K562 (cell line): ENCODE results near the gene C1QTNF6. TPM values are rescaled to one million over a fixed set of nuclear protein-coding genes. Genes with fewer than 3 reads are reported as not detected.

ENCODE experiments used
- ATAC-seq: fragments of 200-7000 bp; cut with Tn5 transposase; 3 replicates; pipeline ENCODE4 v1.9.1; 2020; ENCODE audit warnings: moderate library complexity
- BruUV-seq: library from RNA; stranded (reverse); fragments of 400-500 nt; replicated peaks from 2 replicates; lab custom pipeline; 2021; lab: Mats Ljungman, UMichigan
- CTCF ChIA-PET: fragments of 300-600 bp; formaldehyde crosslinking; extraction: SDS; loops from one replicate; lab custom pipeline; 2021; ENCODE audit warnings: low intra/inter-chr PET ratio; lab: Yijun Ruan, JAX
- POLR2A ChIA-PET: fragments of 300-600, 350-650 bp; sonication (Branson Sonifier 250); formaldehyde crosslinking; extraction: SDS; loops from one replicate; lab custom pipeline; 2021; ENCODE audit warnings: antibody characterized with exemption, inconsistent platforms; lab: Yijun Ruan, JAX
- DNase-seq, 4 experiments: peaks; one replicate each; pipeline versions ENCODE4 v3.0.0 to v3.0.0-alpha.2; 2011 to 2018; ENCODE audit warnings: low spot score in 3 of 4, mixed read lengths in 3 of 4; ENCODE audit errors: extremely low read depth in 1 of 4
- FAIRE-seq: peaks from 2 replicates; lab custom pipeline; 2011; peaks lifted over from hg19 to GRCh38; lab: Jason Lieb, UNC
- H2AFZ ChIP-seq: 2 replicates; pipeline ENCODE4 v1.6.0; 2011; ENCODE audit warnings: low read depth, low read length, control low read depth, inconsistent platforms
- H3K27ac ChIP-seq: fragments of 200-600 bp; 3 replicates; pipeline ENCODE4 v1.8.0; 2011; ENCODE audit warnings: low read depth, mild to moderate bottlenecking, control low read depth, inconsistent platforms, low read length, moderate library complexity, mixed read lengths; ENCODE audit errors: extremely low read depth
- H3K27me3 ChIP-seq, 2 experiments: fragments of 300-600 bp in 1 of 2; 2 replicates in 1 of 2; 3 replicates in 1 of 2; pipeline versions ENCODE4 v1.6.0 to v1.8.0; 2011; ENCODE audit warnings: inconsistent platforms in 2 of 2, low read length in 2 of 2, mild to moderate bottlenecking in 1 of 2, mixed read lengths in 1 of 2, moderate library complexity in 1 of 2; ENCODE audit not compliant: control insufficient read depth in 2 of 2, insufficient read depth in 2 of 2
- H3K36me3 ChIP-seq: fragments of 300-600 bp; 3 replicates; pipeline ENCODE4 v1.8.0; 2011; ENCODE audit warnings: mild to moderate bottlenecking, low read length, inconsistent platforms; ENCODE audit not compliant: control insufficient read depth, insufficient read depth
- H3K4me1 ChIP-seq, 2 experiments: fragments of 200-600 bp in 1 of 2; replicated peaks in 1 of 2; 2 replicates in 1 of 2; 3 replicates in 1 of 2; pipeline versions ENCODE4 v1.5.1 to v1.8.0; 2011; ENCODE audit warnings: inconsistent platforms in 2 of 2, low read length in 2 of 2, mild to moderate bottlenecking in 1 of 2, mixed read lengths in 1 of 2, moderate library complexity in 1 of 2; ENCODE audit not compliant: control insufficient read depth in 2 of 2, insufficient read depth in 2 of 2
- H3K4me2 ChIP-seq: 2 replicates; pipeline ENCODE4 v1.6.1; 2011; ENCODE audit warnings: low read length, control low read depth, inconsistent platforms, mixed read lengths; ENCODE audit not compliant: insufficient read depth
- H3K4me3 ChIP-seq: fragments of 200-600 bp; sonication (generic), shearing (Covaris generic); 2 replicates; pipeline ENCODE4 v1.5.1; 2016; ENCODE audit warnings: control low read depth, inconsistent platforms
- H3K79me2 ChIP-seq: fragments of 200-600 bp; 3 replicates; pipeline ENCODE4 v1.8.0; 2011; ENCODE audit warnings: low read length, inconsistent platforms; ENCODE audit not compliant: control insufficient read depth, insufficient read depth
- H3K9ac ChIP-seq, 2 experiments: 2 replicates each; pipeline versions ENCODE4 v1.6.0 to v1.6.1; 2011; ENCODE audit warnings: low read depth in 2 of 2, low read length in 2 of 2, control low read depth in 1 of 2, inconsistent platforms in 1 of 2, mild to moderate bottlenecking in 1 of 2, mixed read lengths in 1 of 2; ENCODE audit not compliant: insufficient read depth in 1 of 2
- H3K9me1 ChIP-seq: one replicate; pipeline ENCODE4 v1.6.0; 2011; ENCODE audit warnings: inconsistent platforms, mild to moderate bottlenecking, low read length, moderate library complexity; ENCODE audit not compliant: control insufficient read depth, insufficient read depth
- H3K9me3 ChIP-seq: replicated peaks from 2 replicates; pipeline ENCODE4 v1.5.1; 2011; ENCODE audit warnings: low read depth, low read length, inconsistent platforms; ENCODE audit not compliant: control insufficient read depth, insufficient read depth
- H4K20me1 ChIP-seq: replicated peaks from 2 replicates; pipeline ENCODE4 v1.6.1; 2011; ENCODE audit warnings: low read length, inconsistent platforms, mixed read lengths; ENCODE audit not compliant: control insufficient read depth, insufficient read depth
- CLOCK ChIP-seq: fragments of 250-450 bp; sonication (Bioruptor Pico); IDR thresholded peaks from 2 replicates; pipeline ENCODE4 v1.4.0; 2020; ENCODE audit warnings: mild to moderate bottlenecking, moderate library complexity, borderline replicate concordance
- CREB5 ChIP-seq: fragments of 250-450 bp; sonication (Bioruptor Pico); IDR thresholded peaks from 2 replicates; pipeline ENCODE4 v1.5.0; 2020; ENCODE audit warnings: mild to moderate bottlenecking
- CTCF ChIP-seq, 3 experiments: IDR thresholded peaks in 2 of 3; conservative IDR thresholded peaks in 1 of 3; 2 replicates each; pipeline ENCODE4 v1.5.1; 2011 to 2012; ENCODE audit warnings: low read length in 3 of 3, mild to moderate bottlenecking in 3 of 3, control low read depth in 2 of 3, improper control_type of control experiment in 1 of 3, inconsistent platforms in 1 of 3, low read depth in 1 of 3, mixed read lengths in 1 of 3, moderate library complexity in 1 of 3; ENCODE audit not compliant: insufficient read depth in 2 of 3
- HINFP ChIP-seq: fragments of 450-650 bp; conservative IDR thresholded peaks from 2 replicates; pipeline ENCODE4 v1.6.1; 2016; ENCODE audit warnings: missing genetic modification characterization, low read depth, mild to moderate bottlenecking, control low read depth, missing compliant biosample characterization
- NR2F6 ChIP-seq: fragments of 450-650 bp; formaldehyde crosslinking; IDR thresholded peaks from 2 replicates; pipeline ENCODE4 v1.4.0; 2020; ENCODE audit warnings: mild to moderate bottlenecking
- PPARD ChIP-seq: fragments of 250-450 bp; sonication (Bioruptor Pico); IDR thresholded peaks from 2 replicates; pipeline ENCODE4 v1.8.0; 2022; ENCODE audit warnings: inconsistent platforms, mild to moderate bottlenecking, moderate library complexity
- TOE1 ChIP-seq, 2 experiments: fragments of 450-650 bp in 1 of 2; sonication (generic) in 1 of 2; formaldehyde crosslinking in 1 of 2; IDR thresholded peaks; 2 replicates each; pipeline versions ENCODE4 v1.7.1 to v1.8.0; 2016 to 2022; ENCODE audit warnings: borderline replicate concordance in 2 of 2, mild to moderate bottlenecking in 2 of 2, antibody characterized with exemption in 1 of 2, inconsistent platforms in 1 of 2, low read depth in 1 of 2, missing genetic modification reagents in 1 of 2, moderate library complexity in 1 of 2
- VEZF1 ChIP-seq: fragments of 200-800 bp; sonication (Bioruptor generic); IDR thresholded peaks from 2 replicates; pipeline ENCODE4 v1.6.1; 2017; ENCODE audit warnings: missing genetic modification characterization, missing compliant biosample characterization
- ZNF445 ChIP-seq: fragments of 250-450 bp; sonication (Bioruptor Pico); IDR thresholded peaks from 2 replicates; pipeline ENCODE4 v1.4.0; 2020; ENCODE audit warnings: low read depth, mild to moderate bottlenecking, moderate library complexity
- WGBS: fragments of 100-300 bp; shearing (Covaris generic); methylation state at CpG from one replicate; pipeline ENCODE4 v1.1.6; 2016; ENCODE audit warnings: low coverage, mixed read lengths; ENCODE audit not compliant: insufficient coverage; ENCODE audit errors: missing lambda C conversion rate; 5-methylcytosine and 5-hydroxymethylcytosine counted together
- in situ Hi-C: fragments of 300-500 bp; cut with MboI; formaldehyde crosslinking; loops from 4 replicates; pipeline ENCODE4 v1.15.0; 2018; ENCODE audit warnings: inconsistent platforms, mixed read lengths
- intact Hi-C: fragments of 100-400 bp; cut with micrococcal nuclease; formaldehyde crosslinking; loops from 2 replicates; pipeline ENCODE4 v1.14.2; 2022
- polyA plus RNA-seq, 8 experiments: library from polyadenylated mRNA; depleted of rRNA in 4 of 8; stranded (reverse) in 5 of 8; unstranded in 3 of 8; fragments of >200 nt; fragmentation: Nextera tagmentation in 2 of 8; fragmentation: Illumina TruSeq in 1 of 8; extraction: Ambion mirVana in 2 of 8; extraction: Trizol in 1 of 8; gene quantifications; 2 replicates each; pipeline versions ENCODE4 v1.2.1 to v1.2.3, GENCODE V29; 2011 to 2014; ENCODE audit warnings: inconsistent platforms in 1 of 8, missing spikeins in 1 of 8
- total RNA-seq, 7 experiments: library from RNA; depleted of rRNA in 6 of 7; stranded (reverse); fragments of >200 nt in 6 of 7; fragmentation: Illumina TruSeq in 2 of 7; extraction: Trizol in 2 of 7; gene quantifications; 2 replicates each; pipeline versions ENCODE4 v1.2.1 to v1.2.3, GENCODE V29; 2011 to 2021; ENCODE audit warnings: low replicate concordance in 1 of 7

Gene C1QTNF6
- total and polyA plus RNA-seq, 9 of the 15 experiments (the other 6 are each of a cell fraction or from before 2014, with no cell fraction given): 0.18 to 0.92 (median 0.55) TPM

- Histone ChIP-seq H3K4me3 (no peak overlapping the region), H3K9ac (peak overlapping the region in 1 of 2 experiments; percentile 61; a peak in 2 of 4 replicates), H3K9me3 (no peaks in the 10 kb centered on the region), H2AFZ (no peak overlapping the region), H3K4me2 (no peak overlapping the region), H3K27me3 (peaks cover 5 to 59% of the 10 kb centered on the region in 2 experiments; a peak in 4 of 5 replicates), H3K79me2 (no peaks in the 10 kb centered on the region), H3K4me1 (peaks cover 0 to 32% of the 10 kb centered on the region in 2 experiments; a peak in 2 of 5 replicates), H3K9me1 (no peaks in the 10 kb centered on the region), H3K27ac (no peak overlapping the region), H4K20me1 (0 out of 2 replicates have a peak, but pooled peaks cover 3% of the 10 kb centered on the region), H3K36me3 (no peaks in the 10 kb centered on the region)
- ChIA-PET POLR2A (interaction anchor here (1.1 kb wide), 1 partner anchor 17 kb away, joined by 3 read pairs; no protein-coding TSS in a partner anchor), CTCF (interaction anchor here (0.6 kb wide), 1 partner anchor 9 kb away, joined by 3 read pairs; no protein-coding TSS in a partner anchor)
- DNase-seq: no peak
- 24% methylated on average over 24 of the region's 31 CpGs for WGBS
- intact Hi-C loops: no loop called here
- no peak for FAIRE-seq
- in situ Hi-C loops: no loop called here
- no peak for ATAC-seq
- BruUV-seq: no TSS peak
- TF ChIP-seq NR2F6 (no peak), CLOCK (no peak), PPARD (CRISPR knock-in tag) (no peak), ZNF445 (no peak), VEZF1 (CRISPR knock-in tag) (no peak), TOE1 (IDR thresholded peaks at IDR 0.05; ENCODE audit: borderline replicate concordance) (no peak), TOE1 (CRISPR knock-in tag; IDR thresholded peaks at IDR 0.05; ENCODE audit: borderline replicate concordance, low read depth) (no peak), CREB5 (CRISPR knock-in tag) (no peak), CTCF (IDR thresholded peaks at IDR 0.05 in 2 of 3, conservative IDR thresholded peaks at IDR 0.05 in 1 of 3; ENCODE audit: insufficient read depth in 2 of 3, low read depth in 1 of 3, low read length in 3 of 3) (no peak), HINFP (tag) (no peak)
Observed at GRCh38 chr22:37179622-37180420, 8.2 kb downstream of the C1QTNF6 start.
